ENCODE measurements around the gene LYZL4. TPM values are rescaled to one million over a fixed set of nuclear protein-coding genes. Genes with fewer than 3 reads are reported as not detected.

LYZL4 gene
- total and polyA plus RNA-seq, 2 experiments from 2014 or later = 4.3 to 6.9 TPM

- Histone ChIP-seq H3K4me1 (ENCODE audit: low read depth) (no peaks in the 10 kb centered on the region), H3K27ac (no peak overlapping the region), H3K36me3 (no peaks in the 10 kb centered on the region), H3K9me3 (ENCODE audit: low read depth) (no peaks in the 10 kb centered on the region), H3K4me3 (no peak overlapping the region), H3K27me3 (no peaks in the 10 kb centered on the region)
- DNase-seq (ENCODE audit: low read depth in 1 of 2, low spot score in 1 of 2) = no peak
- TF ChIP-seq CTCF (IDR thresholded peaks at IDR 0.05; ENCODE audit: low read depth, low read length) = peak; percentile 6
These were observed 32.2 kb upstream of the LYZL4 start for GRCh38 chr3:42442640-42443039.

DNA sequence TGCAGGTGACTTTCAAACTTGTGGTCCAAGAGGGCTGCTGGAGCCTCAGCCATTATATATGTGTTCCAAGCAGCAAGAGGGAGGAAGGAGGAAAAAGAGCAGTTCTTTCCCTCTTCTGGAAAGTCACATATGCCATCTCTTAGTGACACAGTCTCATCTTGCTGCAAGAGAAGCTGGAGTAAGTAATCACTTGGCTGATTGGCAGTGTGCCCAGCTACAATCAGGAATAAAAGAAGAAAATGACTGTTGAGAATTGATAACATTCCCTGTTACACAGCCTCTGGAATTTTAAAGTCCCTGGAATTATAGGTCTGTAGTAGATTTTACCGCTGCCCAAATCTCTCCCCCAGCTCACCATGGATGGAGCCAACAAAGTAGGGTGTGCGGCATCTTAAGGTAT lies 31.4 kb upstream of the LYZL4 start:
- H3K4me3 ChIP-seq = no peak overlapping the region
- H3K9me3 ChIP-seq (ENCODE audit: low read depth) = no peaks in the 10 kb centered on the region
- no peaks in the 10 kb centered on the region for H3K27me3 ChIP-seq
- no peak for DNase-seq (ENCODE audit: low read depth in 1 of 2, low spot score in 1 of 2)
- H3K27ac ChIP-seq = no peak overlapping the region
- no peak for TF ChIP-seq CTCF (IDR thresholded peaks at IDR 0.05; ENCODE audit: low read depth, low read length)
- H3K4me1 ChIP-seq (ENCODE audit: low read depth) = no peaks in the 10 kb centered on the region
- H3K36me3 ChIP-seq = no peaks in the 10 kb centered on the region

DNA sequence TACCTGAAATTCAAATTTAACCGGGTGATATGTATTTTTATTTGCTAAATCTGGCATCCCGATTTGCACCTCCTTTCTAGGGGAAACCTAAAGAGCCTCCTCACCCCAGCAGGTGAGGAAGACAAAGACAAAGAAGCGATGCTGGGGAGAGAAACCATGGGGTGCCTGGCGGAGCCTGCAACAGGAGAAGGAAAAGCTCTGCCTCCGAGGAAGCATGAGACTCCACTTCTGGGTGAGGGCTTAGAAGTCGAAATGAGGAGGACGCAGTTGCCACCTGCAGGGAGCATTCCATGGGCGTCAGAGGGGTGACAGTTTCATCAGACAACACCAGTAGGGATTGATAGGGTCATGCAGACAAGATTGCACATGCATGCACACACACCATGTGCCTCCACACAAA lies 30.5 kb upstream of the LYZL4 start:
- Histone ChIP-seq H3K27me3 (no peaks in the 10 kb centered on the region), H3K4me1 (ENCODE audit: low read depth) (no peaks in the 10 kb centered on the region), H3K4me3 (no peak overlapping the region), H3K27ac (no peak overlapping the region), H3K36me3 (no peaks in the 10 kb centered on the region), H3K9me3 (ENCODE audit: low read depth) (no peaks in the 10 kb centered on the region)
- DNase-seq (ENCODE audit: low read depth in 1 of 2, low spot score in 1 of 2) = no peak
- no peak for TF ChIP-seq CTCF (IDR thresholded peaks at IDR 0.05; ENCODE audit: low read depth, low read length)

DNA sequence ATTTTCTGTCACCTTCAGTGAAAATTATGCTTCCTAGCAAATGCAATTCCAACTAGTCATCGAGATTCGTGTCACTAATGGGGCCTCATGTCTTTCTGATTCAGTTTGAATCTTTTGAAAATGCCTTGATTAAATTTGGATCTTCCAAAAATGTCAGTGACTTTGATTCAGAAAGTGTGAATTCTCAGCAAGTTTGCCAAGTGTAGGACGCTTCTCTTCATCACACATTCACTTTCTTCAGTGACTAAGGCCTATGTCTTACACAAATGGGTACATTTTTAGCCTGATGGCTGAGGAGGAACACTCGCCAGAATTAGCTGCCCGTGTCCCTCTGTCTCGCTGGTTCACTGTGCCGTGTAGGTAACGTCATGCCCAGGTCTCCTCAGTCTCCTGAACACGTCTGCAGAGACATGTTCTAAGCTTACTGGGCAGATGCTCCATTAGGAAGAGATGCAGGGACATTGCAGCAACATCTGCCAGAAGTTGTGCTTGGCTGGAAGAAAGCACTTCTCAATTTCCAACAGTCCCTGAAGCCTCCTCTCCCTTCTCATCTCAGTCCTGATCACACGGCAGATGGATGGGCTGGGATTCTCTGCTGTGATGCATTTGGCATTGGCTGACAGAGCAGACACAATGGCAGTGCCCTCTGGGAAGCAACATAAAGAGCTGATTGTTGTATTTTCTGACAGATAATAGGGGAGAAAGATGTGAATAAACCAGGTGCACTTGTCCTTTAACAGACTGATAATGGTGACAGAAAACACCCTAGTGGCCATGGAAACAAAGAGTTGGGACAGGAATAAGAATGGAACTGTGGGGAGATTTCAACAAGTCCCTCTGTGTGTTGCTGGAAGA lies 29.1 kb upstream of the LYZL4 start:
- Histone ChIP-seq H3K36me3 (no peaks in the 10 kb centered on the region), H3K9me3 (ENCODE audit: low read depth) (no peaks in the 10 kb centered on the region), H3K27ac (no peak overlapping the region), H3K27me3 (no peaks in the 10 kb centered on the region), H3K4me1 (ENCODE audit: low read depth) (no peaks in the 10 kb centered on the region), H3K4me3 (no peak overlapping the region)
- no peak for DNase-seq (ENCODE audit: low read depth in 1 of 2, low spot score in 1 of 2)
- TF ChIP-seq CTCF (IDR thresholded peaks at IDR 0.05; ENCODE audit: low read depth, low read length) = no peak

DNA sequence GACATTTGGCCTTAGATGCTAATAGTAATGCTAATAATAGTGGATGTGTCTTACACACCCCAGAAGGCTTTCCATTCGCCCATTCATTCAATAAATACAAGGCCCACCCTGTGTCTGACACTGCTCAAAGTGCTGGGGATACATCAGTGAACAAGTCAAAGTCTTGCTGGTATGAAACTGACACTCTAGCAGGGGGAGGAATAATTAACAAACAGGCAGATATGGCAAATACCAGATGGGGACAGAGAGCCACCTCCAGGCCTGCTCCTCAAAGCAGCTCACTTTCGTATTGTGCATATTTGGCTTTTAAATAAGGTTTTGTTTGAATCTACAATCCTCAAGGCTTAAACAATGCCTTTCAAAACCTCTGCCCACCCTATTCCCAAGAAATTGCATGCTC lies 28.3 kb upstream of the LYZL4 start:
- no peak for DNase-seq (ENCODE audit: low read depth in 1 of 2, low spot score in 1 of 2)
- no peak overlapping the region for H3K27ac ChIP-seq
- H3K4me1 ChIP-seq (ENCODE audit: low read depth) = no peaks in the 10 kb centered on the region
- no peaks in the 10 kb centered on the region for H3K27me3 ChIP-seq
- H3K4me3 ChIP-seq = no peak overlapping the region
- no peaks in the 10 kb centered on the region for H3K36me3 ChIP-seq
- TF ChIP-seq CTCF (IDR thresholded peaks at IDR 0.05; ENCODE audit: low read depth, low read length) = no peak
- no peaks in the 10 kb centered on the region for H3K9me3 ChIP-seq (ENCODE audit: low read depth)
